KMS-11 (cell line): ENCODE measurements around the gene PNPO.
"Not testable (repeated sequence)": the region's sequence is repeated elsewhere in the genome, so short reads cannot be mapped to it uniquely, and the experiment has no call there.

Experiments used
- H2AFZ ChIP-seq: fragments of 200-600 bp; sonication (generic); 2 replicates; pipeline ENCODE4 v1.6.1; 2016; ENCODE audit warnings: antibody characterized with exemption, mixed run types, low read depth
- H3K27ac ChIP-seq: fragments of 200-600 bp; sonication (generic); 2 replicates; pipeline ENCODE4 v1.6.1; 2016; ENCODE audit warnings: mild to moderate bottlenecking, mixed run types
- H3K27me3 ChIP-seq: fragments of 200-600 bp; sonication (generic); 2 replicates; pipeline ENCODE4 v1.6.1; 2017; ENCODE audit warnings: mild to moderate bottlenecking, low read depth, mixed run types, moderate library complexity; ENCODE audit not compliant: insufficient read depth
- H3K36me3 ChIP-seq: fragments of 200-600 bp; sonication (generic); 2 replicates; pipeline ENCODE4 v1.6.1; 2017; ENCODE audit warnings: mild to moderate bottlenecking, mixed run types; ENCODE audit not compliant: insufficient read depth
- H3K4me1 ChIP-seq: fragments of 200-600 bp; sonication (generic); 2 replicates; pipeline ENCODE4 v1.6.1; 2016; ENCODE audit warnings: mild to moderate bottlenecking, low read depth, mixed run types; ENCODE audit not compliant: poor library complexity, severe bottlenecking
- H3K4me2 ChIP-seq: fragments of 200-600 bp; sonication (generic); 2 replicates; pipeline ENCODE4 v1.7.0; 2016; ENCODE audit warnings: mild to moderate bottlenecking, mixed run types
- H3K4me3 ChIP-seq: fragments of 200-600 bp; sonication (generic); IDR thresholded peaks from 2 replicates; pipeline ENCODE4 v1.6.1; 2017; ENCODE audit warnings: low read depth, low read length, mixed read lengths; ENCODE audit not compliant: insufficient read depth
- H3K79me2 ChIP-seq: fragments of 200-600 bp; sonication (generic); 2 replicates; pipeline ENCODE4 v1.6.1; 2016; ENCODE audit warnings: low read depth, mixed run types; ENCODE audit not compliant: insufficient read depth
- H3K9ac ChIP-seq: fragments of 200-600 bp; sonication (generic); 2 replicates; pipeline ENCODE4 v1.6.1; 2016; ENCODE audit warnings: mild to moderate bottlenecking, mixed run types
- H4K20me1 ChIP-seq: fragments of 200-600 bp; sonication (generic); 2 replicates; pipeline ENCODE4 v1.6.1; 2016; ENCODE audit warnings: mild to moderate bottlenecking, mixed run types; ENCODE audit not compliant: insufficient read depth
- TF ChIP-seq, protein P1 (sequence below): fragments of 200-600 bp; sonication (generic); conservative IDR thresholded peaks from 2 replicates; pipeline ENCODE4 v1.6.1; 2017; ENCODE audit warnings: low read depth, mild to moderate bottlenecking, antibody characterized with exemption, low read length, moderate library complexity, mixed read lengths

The PNPO gene

DNA sequence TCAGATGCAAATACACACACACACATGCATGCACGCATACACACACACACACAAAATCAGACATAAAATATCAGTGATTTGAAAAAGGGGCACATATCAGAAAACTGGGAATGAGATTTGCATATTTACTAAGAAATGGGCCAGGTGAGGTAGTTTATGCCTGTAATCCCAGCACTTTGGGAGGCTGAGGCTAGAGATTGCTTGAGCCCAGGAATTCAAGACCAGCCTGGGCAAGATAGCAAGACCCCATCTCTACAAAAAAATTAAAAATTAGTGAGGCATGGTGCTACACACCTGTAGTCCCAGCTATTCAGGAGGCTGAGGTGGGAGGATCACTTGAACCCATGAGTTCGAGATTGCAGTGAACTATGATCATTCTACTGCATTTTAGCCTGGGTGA is 22.4 kb upstream of the PNPO start:
- Histone ChIP-seq H3K4me1 (no peaks in the 10 kb centered on the region), H3K9ac (no peak overlapping the region), H3K27me3 (no peaks in the 10 kb centered on the region), H2AFZ (no peak overlapping the region), H4K20me1 (no peaks in the 10 kb centered on the region), H3K36me3 (no peaks in the 10 kb centered on the region), H3K27ac (no peak overlapping the region), H3K4me3 (no peak overlapping the region), H3K79me2 (no peaks in the 10 kb centered on the region), H3K4me2 (no peak overlapping the region)
- TF ChIP-seq, protein P1, sequence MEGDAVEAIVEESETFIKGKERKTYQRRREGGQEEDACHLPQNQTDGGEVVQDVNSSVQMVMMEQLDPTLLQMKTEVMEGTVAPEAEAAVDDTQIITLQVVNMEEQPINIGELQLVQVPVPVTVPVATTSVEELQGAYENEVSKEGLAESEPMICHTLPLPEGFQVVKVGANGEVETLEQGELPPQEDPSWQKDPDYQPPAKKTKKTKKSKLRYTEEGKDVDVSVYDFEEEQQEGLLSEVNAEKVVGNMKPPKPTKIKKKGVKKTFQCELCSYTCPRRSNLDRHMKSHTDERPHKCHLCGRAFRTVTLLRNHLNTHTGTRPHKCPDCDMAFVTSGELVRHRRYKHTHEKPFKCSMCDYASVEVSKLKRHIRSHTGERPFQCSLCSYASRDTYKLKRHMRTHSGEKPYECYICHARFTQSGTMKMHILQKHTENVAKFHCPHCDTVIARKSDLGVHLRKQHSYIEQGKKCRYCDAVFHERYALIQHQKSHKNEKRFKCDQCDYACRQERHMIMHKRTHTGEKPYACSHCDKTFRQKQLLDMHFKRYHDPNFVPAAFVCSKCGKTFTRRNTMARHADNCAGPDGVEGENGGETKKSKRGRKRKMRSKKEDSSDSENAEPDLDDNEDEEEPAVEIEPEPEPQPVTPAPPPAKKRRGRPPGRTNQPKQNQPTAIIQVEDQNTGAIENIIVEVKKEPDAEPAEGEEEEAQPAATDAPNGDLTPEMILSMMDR: no peak

DNA sequence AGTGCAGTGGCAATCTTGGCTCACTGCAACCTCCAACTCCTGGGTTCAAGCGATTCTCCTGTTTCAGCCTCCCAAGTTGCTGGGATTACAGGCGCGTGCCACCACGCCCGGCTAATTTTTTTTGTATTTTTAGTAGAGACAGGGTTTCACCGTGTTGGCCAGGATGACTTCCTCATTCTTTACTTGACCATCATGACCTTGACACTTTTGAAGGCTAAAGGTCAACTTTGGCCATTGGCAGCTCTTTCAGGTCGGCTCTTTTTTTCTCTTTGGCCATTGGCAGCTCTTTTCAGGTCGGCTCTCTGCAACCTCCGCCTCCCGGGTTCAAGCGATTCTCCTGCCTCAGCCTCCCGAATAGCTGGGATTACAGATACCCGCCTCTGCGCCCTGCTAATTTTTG is 21.5 kb upstream of the PNPO start:
- H2AFZ ChIP-seq, H3K36me3 ChIP-seq, H3K79me2 ChIP-seq, H3K27ac ChIP-seq, H4K20me1 ChIP-seq, H3K27me3 ChIP-seq, H3K9ac ChIP-seq, H3K4me3 ChIP-seq, H3K4me1 ChIP-seq, H3K4me2 ChIP-seq: not testable (repeated sequence)

DNA sequence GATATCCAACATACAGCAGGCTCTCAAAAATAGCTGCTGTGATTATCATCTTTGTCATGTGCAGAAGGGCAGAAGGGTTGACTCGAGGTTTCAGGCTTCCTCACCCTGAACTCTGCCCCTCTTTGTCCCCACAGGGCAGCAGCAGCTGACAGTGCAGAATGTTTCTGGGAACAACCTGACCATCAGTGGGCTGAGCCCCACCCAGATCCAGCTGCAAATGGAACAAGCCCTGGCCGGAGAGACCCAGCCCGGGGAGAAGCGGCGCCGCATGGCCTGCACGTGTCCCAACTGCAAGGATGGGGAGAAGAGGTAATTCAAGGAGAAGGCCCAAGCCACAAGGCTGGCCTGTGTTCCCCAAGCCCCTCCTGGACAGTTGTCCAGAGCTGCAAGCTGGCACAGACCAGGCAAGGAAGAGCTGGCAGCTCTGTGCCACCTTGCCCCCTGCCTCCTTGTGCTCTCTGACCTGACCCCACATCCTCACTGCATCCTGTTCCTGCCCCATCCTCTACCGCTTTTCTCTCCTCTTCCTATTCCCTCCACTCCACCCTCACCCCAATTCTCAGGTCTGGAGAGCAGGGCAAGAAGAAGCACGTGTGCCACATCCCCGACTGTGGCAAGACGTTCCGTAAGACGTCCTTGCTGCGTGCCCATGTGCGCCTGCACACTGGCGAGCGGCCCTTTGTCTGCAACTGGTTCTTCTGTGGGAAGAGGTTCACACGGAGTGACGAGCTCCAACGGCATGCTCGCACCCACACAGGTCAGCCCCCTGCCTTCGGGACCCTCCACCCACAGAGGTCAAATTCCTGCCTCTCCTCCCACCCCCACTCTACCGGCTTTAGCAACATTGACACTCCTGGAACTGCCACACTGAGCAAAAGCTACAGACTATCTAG is 16.3 kb upstream of the PNPO start:
- Histone ChIP-seq H3K79me2 (no peaks in the 10 kb centered on the region), H3K27me3 (no peaks in the 10 kb centered on the region), H3K27ac (no peak overlapping the region), H3K4me3 (no peak overlapping the region), H3K4me1 (no peaks in the 10 kb centered on the region), H3K4me2 (no peak overlapping the region), H2AFZ (no peak overlapping the region), H3K36me3 (no peaks in the 10 kb centered on the region), H4K20me1 (no peaks in the 10 kb centered on the region), H3K9ac (no peak overlapping the region)
- TF ChIP-seq, protein P1: no peak

DNA sequence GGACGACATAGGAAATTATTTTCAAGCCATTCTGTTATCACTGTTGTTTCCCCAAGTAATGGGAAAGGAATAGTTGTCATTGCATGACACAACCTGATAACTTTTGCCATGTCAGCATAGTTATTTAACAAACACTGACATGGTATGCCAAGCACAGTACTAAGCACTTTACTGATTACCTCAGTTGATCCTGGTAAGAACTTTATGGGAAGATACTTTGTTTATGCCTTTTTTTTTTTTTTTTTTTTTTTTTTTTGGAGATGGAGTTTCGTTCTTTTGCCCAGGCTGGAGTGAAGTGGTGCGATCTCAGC is 15.7 kb upstream of the PNPO start:
- Histone ChIP-seq H2AFZ (no peak overlapping the region), H3K4me3 (no peak overlapping the region), H4K20me1 (no peaks in the 10 kb centered on the region), H3K27ac (no peak overlapping the region), H3K4me2 (no peak overlapping the region), H3K36me3 (no peaks in the 10 kb centered on the region), H3K27me3 (no peaks in the 10 kb centered on the region), H3K4me1 (no peaks in the 10 kb centered on the region), H3K9ac (no peak overlapping the region), H3K79me2 (no peaks in the 10 kb centered on the region)
- TF ChIP-seq, protein P1: no peak

DNA sequence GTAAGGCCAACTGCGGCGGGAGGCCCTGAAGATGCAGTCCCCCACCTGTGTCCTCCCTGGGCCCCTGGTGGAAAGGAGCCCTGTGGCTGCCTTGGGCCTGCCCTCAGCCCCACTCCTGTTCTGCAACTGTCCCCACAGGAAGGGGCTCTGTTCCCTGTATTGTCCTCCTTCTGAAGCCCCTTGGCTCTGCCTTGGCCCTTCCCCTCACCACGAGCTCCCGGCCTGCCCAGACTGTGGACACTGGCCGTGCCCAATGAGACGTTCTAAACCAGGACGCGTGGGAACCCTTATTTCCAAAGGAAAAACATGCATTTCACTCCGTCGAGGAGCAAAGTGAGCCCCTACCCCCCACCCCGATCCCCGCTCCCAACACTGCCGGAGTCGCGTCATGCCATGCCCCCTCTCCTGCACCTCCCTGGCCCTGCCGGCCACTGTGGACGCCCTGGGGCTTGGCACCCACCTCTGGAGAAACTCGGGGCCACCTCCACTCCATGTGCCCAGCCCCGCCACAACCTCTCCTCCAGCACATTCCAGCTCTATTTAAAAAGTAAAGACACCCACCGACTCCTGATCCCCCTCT is 13.5 kb upstream of the PNPO start:
- H3K36me3 ChIP-seq: no peaks in the 10 kb centered on the region
- H3K9ac ChIP-seq: no peak overlapping the region
- no peaks in the 10 kb centered on the region for H3K79me2 ChIP-seq
- H3K4me3 ChIP-seq: no peak overlapping the region
- H3K4me1 ChIP-seq: no peaks in the 10 kb centered on the region
- no peaks in the 10 kb centered on the region for H3K27me3 ChIP-seq
- H4K20me1 ChIP-seq: no peaks in the 10 kb centered on the region
- no peak overlapping the region for H3K27ac ChIP-seq
- TF ChIP-seq, protein P1: no peak
- H3K4me2 ChIP-seq: no peak overlapping the region
- H2AFZ ChIP-seq: no peak overlapping the region
